ENCODE measurements around the gene CATSPER3. TPM values are rescaled to one million over a fixed set of nuclear protein-coding genes. Genes with fewer than 3 reads are reported as not detected.

Gene CATSPER3
- total RNA-seq, 2 donors from 2014 or later: 3.2 TPM; not detected in 1

GRCh38 chr5:135027697-135028615 lies 60.2 kb downstream of the CATSPER3 start:
- Histone ChIP-seq H3K4me1 (replicated peaks) (no peaks in the 10 kb centered on the region), H3K9me3 (no peaks in the 10 kb centered on the region), H3K27me3 (replicated peaks; ENCODE audit: insufficient read depth) (peaks cover 5% of the 10 kb centered on the region), H3K36me3 (no peaks in the 10 kb centered on the region), H3K27ac (no peak overlapping the region), H3K4me3 (no peak overlapping the region)
- 62% methylated on average over 70 of the region's 79 CpGs for WGBS
- no peak for DNase-seq (ENCODE audit: low spot score)
- intact Hi-C loops (cut with DNase I): loop anchor here (2.0 kb wide), 1 partner anchor 163 kb away; no protein-coding TSS in a partner anchor
- TF ChIP-seq POLR2AphosphoS5 (IDR thresholded peaks at IDR 0.05) (no peak), POLR2A (IDR thresholded peaks at IDR 0.05) (no peak), CTCF (IDR thresholded peaks at IDR 0.05) (no peak)

GRCh38 chr5:135028791-135029476 lies 61.2 kb downstream of the CATSPER3 start:
- H3K36me3 ChIP-seq: no peaks in the 10 kb centered on the region
- intact Hi-C loops (cut with DNase I): loop anchor here (2.0 kb wide), 1 partner anchor 162 kb away; no protein-coding TSS in a partner anchor
- H3K4me3 ChIP-seq: no peak overlapping the region
- no peaks in the 10 kb centered on the region for H3K4me1 ChIP-seq (replicated peaks)
- DNase-seq (ENCODE audit: low spot score): no peak
- no peaks in the 10 kb centered on the region for H3K9me3 ChIP-seq
- WGBS: 64% methylated on average over 61 of the region's 62 CpGs
- peaks cover 5% of the 10 kb centered on the region for H3K27me3 ChIP-seq (replicated peaks; ENCODE audit: insufficient read depth)
- no peak overlapping the region for H3K27ac ChIP-seq
- TF ChIP-seq POLR2AphosphoS5 (IDR thresholded peaks at IDR 0.05) (no peak), POLR2A (IDR thresholded peaks at IDR 0.05) (no peak), CTCF (IDR thresholded peaks at IDR 0.05) (no peak)

GRCh38 chr5:135029477-135030122 lies 61.9 kb downstream of the CATSPER3 start:
- H3K27me3 ChIP-seq (replicated peaks; ENCODE audit: insufficient read depth): peaks cover 5% of the 10 kb centered on the region
- TF ChIP-seq POLR2A (IDR thresholded peaks at IDR 0.05) (no peak), CTCF (IDR thresholded peaks at IDR 0.05) (no peak), POLR2AphosphoS5 (IDR thresholded peaks at IDR 0.05) (no peak)
- H3K27ac ChIP-seq: peak overlapping the region in 1 of 2 donors; percentile 81
- no peaks in the 10 kb centered on the region for H3K9me3 ChIP-seq
- 61% methylated on average over 15 of the region's 15 CpGs for WGBS
- no peaks in the 10 kb centered on the region for H3K4me1 ChIP-seq (replicated peaks)
- H3K4me3 ChIP-seq: no peak overlapping the region
- intact Hi-C loops (cut with DNase I): loop anchor here (2.0 kb wide), 1 partner anchor 161 kb away; no protein-coding TSS in a partner anchor
- DNase-seq (ENCODE audit: low spot score): no peak
- H3K36me3 ChIP-seq: no peaks in the 10 kb centered on the region

- 61% methylated on average over 13 of the region's 13 CpGs for WGBS
- intact Hi-C loops (cut with DNase I): no loop called here
- peak overlapping the region; percentile 48 to 57 for H3K4me3 ChIP-seq
- H3K9me3 ChIP-seq: no peaks in the 10 kb centered on the region
- no peak for TF ChIP-seq POLR2A (IDR thresholded peaks at IDR 0.05)
- no peak for TF ChIP-seq POLR2AphosphoS5 (IDR thresholded peaks at IDR 0.05)
- TF ChIP-seq CTCF (IDR thresholded peaks at IDR 0.05): no peak
- peak overlapping the region; percentile 36 to 81 for H3K27ac ChIP-seq
- H3K36me3 ChIP-seq: no peaks in the 10 kb centered on the region
- H3K4me1 ChIP-seq (replicated peaks): no peaks in the 10 kb centered on the region
- DNase-seq (ENCODE audit: low spot score): no peak
- peaks cover 5% of the 10 kb centered on the region for H3K27me3 ChIP-seq (replicated peaks; ENCODE audit: insufficient read depth)
Measured at GRCh38 chr5:135030123-135030955, 62.6 kb downstream of the CATSPER3 start.
